ENCODE measurements around the gene PRAMEF9. TPM values are rescaled to one million over a fixed set of nuclear protein-coding genes. Genes with fewer than 3 reads are reported as not detected.

Gene PRAMEF9
- total RNA-seq (2022; extraction: Qiagen RNA extraction; ENCODE audit: low read depth) = not detected in 5 replicates

GRCh38 chr1:13171548-13171947, at the start of gene PRAMEF9:
Gene PRAMEF9 (plus strand): TSS chr1:13171848. CDS start chr1:13175281, 3,433 bp downstream.

GRCh38 chr1:13155909-13156308, 15.7 kb upstream of the PRAMEF9 start, which contains the start of gene PRAMEF26:
Gene PRAMEF26 (minus strand): TSS chr1:13156009. CDS start chr1:13153095, 2,914 bp downstream.

GRCh38 chr1:13165531-13165930, 6.1 kb upstream of the PRAMEF9 start, which contains the start of gene HNRNPCL4:
Gene HNRNPCL4 (minus strand): TSS chr1:13165631. CDS start chr1:13165467, 164 bp downstream.

GRCh38 chr1:13201309-13201708, 29.7 kb downstream of the PRAMEF9 start, which contains the start of gene PRAMEF13:
Gene PRAMEF13 (minus strand): TSS chr1:13201409. CDS start chr1:13199589, 1,820 bp downstream.

GRCh38 chr1:13225675-13226204, 54.1 kb downstream of the PRAMEF9 start, which contains the start of gene PRAMEF18:
Gene PRAMEF18 (minus strand): TSS chr1:13226154. CDS start chr1:13226106, 48 bp downstream.

Other genes starting within 250 kb of the PRAMEF9 start
- not detected in 5 replicates for gene PRAMEF6, start 224.3 kb upstream of the PRAMEF9 start, total RNA-seq (2022; extraction: Qiagen RNA extraction; ENCODE audit: low read depth)
- gene PRAMEF27, start 115.3 kb upstream of the PRAMEF9 start, total RNA-seq (2022; extraction: Qiagen RNA extraction; ENCODE audit: low read depth) = not detected in 5 replicates
- not detected in 5 replicates for gene HNRNPCL3, start 111.1 kb upstream of the PRAMEF9 start, total RNA-seq (2022; extraction: Qiagen RNA extraction; ENCODE audit: low read depth)
- gene PRAMEF25, start 101.1 kb upstream of the PRAMEF9 start, total RNA-seq (2022; extraction: Qiagen RNA extraction; ENCODE audit: low read depth) = not detected in 5 replicates
- not detected in 5 replicates for gene HNRNPCL2, start 55.0 kb upstream of the PRAMEF9 start, total RNA-seq (2022; extraction: Qiagen RNA extraction; ENCODE audit: low read depth)
- not detected in 5 replicates for gene PRAMEF26, start 15.8 kb upstream of the PRAMEF9 start, total RNA-seq (2022; extraction: Qiagen RNA extraction; ENCODE audit: low read depth)
- gene HNRNPCL4, start 6.2 kb upstream of the PRAMEF9 start, total RNA-seq (2022; extraction: Qiagen RNA extraction; ENCODE audit: low read depth) = not detected in 5 replicates
- gene PRAMEF13, start 29.6 kb downstream of the PRAMEF9 start, total RNA-seq (2022; extraction: Qiagen RNA extraction; ENCODE audit: low read depth) = not detected in 5 replicates
- not detected in 5 replicates for gene PRAMEF18, start 54.3 kb downstream of the PRAMEF9 start, total RNA-seq (2022; extraction: Qiagen RNA extraction; ENCODE audit: low read depth)
- gene PRAMEF5, start 82.3 kb downstream of the PRAMEF9 start, total RNA-seq (2022; extraction: Qiagen RNA extraction; ENCODE audit: low read depth) = not detected in 5 replicates
- 0.07 TPM in 1 of 5 replicates, not detected in the others for gene PRAMEF8, start 113.3 kb downstream of the PRAMEF9 start, total RNA-seq (2022; extraction: Qiagen RNA extraction; ENCODE audit: low read depth)
- gene PRAMEF33, start 131.7 kb downstream of the PRAMEF9 start, total RNA-seq (2022; extraction: Qiagen RNA extraction; ENCODE audit: low read depth) = not detected in 5 replicates
- gene PRAMEF15, start 143.7 kb downstream of the PRAMEF9 start, total RNA-seq (2022; extraction: Qiagen RNA extraction; ENCODE audit: low read depth) = not detected in 5 replicates
- not detected in 5 replicates for gene PRAMEF14, start 175.3 kb downstream of the PRAMEF9 start, total RNA-seq (2022; extraction: Qiagen RNA extraction; ENCODE audit: low read depth)
- gene PRAMEF19, start 200.1 kb downstream of the PRAMEF9 start, total RNA-seq (2022; extraction: Qiagen RNA extraction; ENCODE audit: low read depth) = not detected in 5 replicates
- not detected in 5 replicates for gene PRAMEF17, start 217.8 kb downstream of the PRAMEF9 start, total RNA-seq (2022; extraction: Qiagen RNA extraction; ENCODE audit: low read depth)
- gene PRAMEF20, start 238.6 kb downstream of the PRAMEF9 start, total RNA-seq (2022; extraction: Qiagen RNA extraction; ENCODE audit: low read depth) = not detected in 5 replicates

All from A549 treated with GW870086 at 1 μM for 4 hours (cell line).